MM.1S (cell line): Measurements from ENCODE around the gene CADM2.

Experiments
- EZH2 ChIP-seq: fragments of 300-600 bp; sonication (generic); optimal IDR thresholded peaks from 2 replicates; pipeline ENCODE3; 2017; ENCODE audit warnings: low read depth, mild to moderate bottlenecking, antibody characterized with exemption, low read length, mixed read lengths
- TF ChIP-seq, protein P1 (sequence below): fragments of 300-600 bp; sonication (generic); IDR thresholded peaks from 2 replicates; pipeline ENCODE4 v1.5.1; 2016; ENCODE audit warnings: antibody characterized with exemption, low read length, mixed read lengths

DNA sequence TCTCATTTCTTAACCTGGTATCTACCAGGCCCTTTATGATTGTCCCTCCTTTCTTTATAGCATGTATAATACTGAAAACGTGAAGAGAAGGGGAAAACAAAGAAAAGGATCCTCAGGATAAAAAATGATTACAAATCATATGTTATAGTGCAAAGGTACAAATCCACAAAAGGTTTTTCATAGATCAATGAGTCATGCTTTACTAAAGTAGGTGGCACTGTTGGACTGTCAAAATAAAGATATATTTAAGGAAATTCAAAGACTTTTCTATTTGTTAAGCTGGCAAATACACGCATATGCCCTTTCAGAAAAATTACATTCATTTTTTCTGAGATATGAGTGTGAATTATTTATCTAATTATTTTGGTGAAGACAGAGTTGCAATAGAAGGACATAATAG lies 151.6 kb downstream of the CADM2 start:
- no peak for TF ChIP-seq EZH2
- TF ChIP-seq, protein P1, sequence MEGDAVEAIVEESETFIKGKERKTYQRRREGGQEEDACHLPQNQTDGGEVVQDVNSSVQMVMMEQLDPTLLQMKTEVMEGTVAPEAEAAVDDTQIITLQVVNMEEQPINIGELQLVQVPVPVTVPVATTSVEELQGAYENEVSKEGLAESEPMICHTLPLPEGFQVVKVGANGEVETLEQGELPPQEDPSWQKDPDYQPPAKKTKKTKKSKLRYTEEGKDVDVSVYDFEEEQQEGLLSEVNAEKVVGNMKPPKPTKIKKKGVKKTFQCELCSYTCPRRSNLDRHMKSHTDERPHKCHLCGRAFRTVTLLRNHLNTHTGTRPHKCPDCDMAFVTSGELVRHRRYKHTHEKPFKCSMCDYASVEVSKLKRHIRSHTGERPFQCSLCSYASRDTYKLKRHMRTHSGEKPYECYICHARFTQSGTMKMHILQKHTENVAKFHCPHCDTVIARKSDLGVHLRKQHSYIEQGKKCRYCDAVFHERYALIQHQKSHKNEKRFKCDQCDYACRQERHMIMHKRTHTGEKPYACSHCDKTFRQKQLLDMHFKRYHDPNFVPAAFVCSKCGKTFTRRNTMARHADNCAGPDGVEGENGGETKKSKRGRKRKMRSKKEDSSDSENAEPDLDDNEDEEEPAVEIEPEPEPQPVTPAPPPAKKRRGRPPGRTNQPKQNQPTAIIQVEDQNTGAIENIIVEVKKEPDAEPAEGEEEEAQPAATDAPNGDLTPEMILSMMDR: no peak
